WI38 (cell line): ENCODE data around the gene ATP13A2.

ENCODE experiments used
- H3K4me3 ChIP-seq: 2 replicates; pipeline ENCODE4 v1.5.1; 2011; ENCODE audit warnings: low read depth, mild to moderate bottlenecking, control low read depth, low read length
- TF ChIP-seq, protein P1 (sequence below): IDR thresholded peaks from 2 replicates; pipeline ENCODE4 v1.5.1; 2012; ENCODE audit warnings: low read depth, mild to moderate bottlenecking, control low read depth, low read length

Gene ATP13A2

DNA sequence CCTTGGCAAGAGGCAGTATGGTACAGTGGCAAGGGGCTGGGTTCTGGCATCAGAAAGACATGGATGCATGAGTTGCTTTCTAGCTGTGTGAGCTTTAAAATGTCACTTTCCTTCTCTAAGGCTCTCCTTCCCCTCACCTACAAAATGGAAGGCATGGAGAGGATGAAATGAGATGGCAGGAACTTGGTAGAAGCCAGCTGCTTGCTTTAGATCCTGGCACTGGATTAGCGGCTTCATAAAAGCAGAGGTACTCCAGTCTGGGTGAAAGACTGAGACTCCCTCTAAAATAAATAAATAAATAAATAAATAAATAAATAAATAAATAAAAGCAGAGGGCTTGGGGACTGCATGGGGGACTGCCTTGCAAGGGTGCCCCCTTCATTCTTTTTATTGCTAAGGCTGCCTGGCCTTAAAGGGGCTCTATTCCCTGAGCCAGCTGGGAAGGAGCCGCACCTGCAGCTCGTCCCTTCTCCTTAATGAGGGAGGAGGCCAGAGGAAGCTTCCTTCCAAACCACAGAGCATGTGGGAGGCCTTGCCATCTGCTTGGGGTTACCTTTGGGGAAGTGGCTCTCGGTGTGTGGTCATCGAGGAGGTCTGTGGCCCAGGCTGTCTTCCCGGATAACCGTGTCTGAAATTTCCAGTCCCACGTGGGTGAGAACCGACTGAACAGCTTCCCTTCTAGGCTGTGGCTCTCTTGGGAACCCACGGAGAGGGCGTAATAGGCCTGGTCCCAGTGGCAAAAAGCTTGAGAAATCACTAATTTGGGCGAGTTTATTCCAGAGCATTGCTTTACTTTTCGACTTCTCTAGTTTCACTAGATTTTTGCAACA lies 2.0 kb upstream of the ATP13A2 start:
- TF ChIP-seq, protein P1, sequence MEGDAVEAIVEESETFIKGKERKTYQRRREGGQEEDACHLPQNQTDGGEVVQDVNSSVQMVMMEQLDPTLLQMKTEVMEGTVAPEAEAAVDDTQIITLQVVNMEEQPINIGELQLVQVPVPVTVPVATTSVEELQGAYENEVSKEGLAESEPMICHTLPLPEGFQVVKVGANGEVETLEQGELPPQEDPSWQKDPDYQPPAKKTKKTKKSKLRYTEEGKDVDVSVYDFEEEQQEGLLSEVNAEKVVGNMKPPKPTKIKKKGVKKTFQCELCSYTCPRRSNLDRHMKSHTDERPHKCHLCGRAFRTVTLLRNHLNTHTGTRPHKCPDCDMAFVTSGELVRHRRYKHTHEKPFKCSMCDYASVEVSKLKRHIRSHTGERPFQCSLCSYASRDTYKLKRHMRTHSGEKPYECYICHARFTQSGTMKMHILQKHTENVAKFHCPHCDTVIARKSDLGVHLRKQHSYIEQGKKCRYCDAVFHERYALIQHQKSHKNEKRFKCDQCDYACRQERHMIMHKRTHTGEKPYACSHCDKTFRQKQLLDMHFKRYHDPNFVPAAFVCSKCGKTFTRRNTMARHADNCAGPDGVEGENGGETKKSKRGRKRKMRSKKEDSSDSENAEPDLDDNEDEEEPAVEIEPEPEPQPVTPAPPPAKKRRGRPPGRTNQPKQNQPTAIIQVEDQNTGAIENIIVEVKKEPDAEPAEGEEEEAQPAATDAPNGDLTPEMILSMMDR = no peak
- no peak overlapping the region for H3K4me3 ChIP-seq

DNA sequence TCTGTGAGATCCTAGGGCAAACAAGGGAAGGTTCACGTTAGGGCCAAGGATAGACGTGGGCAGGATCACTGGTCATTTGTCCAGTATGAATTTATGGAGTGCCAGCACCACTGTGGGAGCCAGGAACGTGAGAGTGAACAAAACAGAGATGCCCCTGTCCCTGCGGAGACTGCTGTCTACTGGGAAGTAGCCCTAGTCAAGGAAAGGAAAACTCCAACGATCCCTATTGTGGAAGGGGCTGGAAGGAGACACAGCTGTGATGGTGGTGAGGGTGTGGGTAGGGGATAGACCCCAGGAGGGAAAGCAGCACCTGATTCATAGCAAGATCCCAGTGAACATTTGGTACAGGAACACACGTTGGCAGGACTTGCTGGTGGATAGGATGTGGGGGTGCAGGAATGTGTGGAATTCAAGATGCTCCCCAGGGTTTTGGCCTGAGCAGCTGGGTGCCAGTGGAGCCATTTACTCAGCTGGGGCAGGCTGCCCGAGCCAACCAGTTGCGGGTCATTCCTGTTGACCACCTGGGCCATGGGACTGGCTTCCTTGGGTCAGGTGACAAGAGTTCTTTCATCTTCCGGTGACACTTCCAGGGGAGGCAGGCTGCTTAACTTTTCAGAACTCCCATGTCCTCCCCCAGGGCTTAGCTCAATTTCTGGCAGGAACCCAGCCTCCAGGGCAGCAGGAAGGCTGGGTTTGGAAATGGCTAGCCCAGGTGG lies 1.2 kb upstream of the ATP13A2 start:
- TF ChIP-seq, protein P1 = no peak
- H3K4me3 ChIP-seq = no peak overlapping the region

DNA sequence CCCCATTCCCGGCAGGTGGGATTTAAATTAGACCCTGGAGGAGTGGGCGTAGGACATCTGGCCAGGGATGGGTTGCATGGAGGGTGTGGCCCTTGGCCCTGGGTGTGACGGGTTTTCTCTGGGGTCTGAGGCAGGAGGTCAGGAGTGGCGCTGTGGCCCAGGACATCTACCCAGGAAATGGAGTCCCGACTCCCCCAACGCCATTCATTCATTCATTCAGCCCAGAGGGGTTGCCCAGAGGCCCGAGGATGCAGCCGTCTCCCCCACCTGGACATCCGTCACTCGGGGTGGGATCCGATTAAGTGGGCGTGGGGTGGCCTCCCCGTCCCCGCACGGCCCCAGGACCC lies 663 bp downstream of the ATP13A2 start:
- TF ChIP-seq, protein P1 = no peak
- peak overlapping the region; percentile 73 for H3K4me3 ChIP-seq

DNA sequence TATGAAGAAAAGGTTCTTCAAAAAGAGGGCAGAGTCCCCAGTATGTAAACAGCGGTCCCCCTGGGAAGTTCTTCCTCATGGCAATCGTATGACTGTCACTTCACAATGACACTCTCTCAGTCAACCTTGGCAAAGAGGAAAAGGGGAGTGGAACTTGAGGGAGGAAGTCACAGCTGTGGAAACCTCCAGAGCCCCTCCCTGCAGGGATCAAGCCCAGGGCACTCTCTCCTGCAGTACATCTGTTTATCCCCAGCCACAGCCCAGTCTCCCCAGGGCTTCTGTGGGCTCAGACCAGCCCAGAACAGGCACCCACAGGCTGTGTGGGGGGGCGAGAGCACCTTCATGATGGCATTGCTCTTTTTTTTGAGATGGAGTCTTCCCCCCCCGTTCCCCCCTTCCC lies 2.0 kb downstream of the ATP13A2 start:
- no peak overlapping the region for H3K4me3 ChIP-seq
- TF ChIP-seq, protein P1 = no peak

DNA sequence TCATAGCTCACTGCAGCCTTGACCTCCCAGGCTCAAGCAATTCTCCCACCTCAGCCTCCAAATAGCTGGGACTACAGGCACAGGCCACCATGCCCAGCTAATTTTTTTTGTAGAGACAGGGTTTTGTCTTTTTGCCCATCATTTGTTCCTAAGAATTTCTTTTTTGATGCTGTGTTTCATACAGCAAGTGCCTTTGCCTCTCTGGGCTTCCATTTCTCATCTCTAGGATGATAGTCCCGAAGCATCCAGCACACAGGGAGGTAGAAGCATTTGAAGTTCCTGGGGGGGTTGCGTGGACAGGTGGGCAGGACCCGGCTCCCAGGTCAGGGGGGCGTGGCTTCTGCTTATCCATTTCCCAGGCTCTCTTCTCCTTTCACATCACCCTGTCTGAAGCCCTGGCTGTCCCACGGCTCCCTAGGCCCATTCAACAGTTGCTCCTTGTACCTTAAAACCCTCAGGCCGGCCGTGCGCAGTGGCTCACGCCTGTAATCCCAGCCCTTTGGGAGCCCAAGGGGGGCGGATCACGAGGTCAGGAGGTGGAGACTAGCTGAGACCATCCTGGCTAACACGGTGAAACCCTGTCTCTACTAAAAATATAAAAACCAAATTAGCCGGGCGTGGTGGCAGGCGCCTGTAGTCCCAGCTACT lies 3.4 kb downstream of the ATP13A2 start:
- no peak overlapping the region for H3K4me3 ChIP-seq
- TF ChIP-seq, protein P1 = no peak

DNA sequence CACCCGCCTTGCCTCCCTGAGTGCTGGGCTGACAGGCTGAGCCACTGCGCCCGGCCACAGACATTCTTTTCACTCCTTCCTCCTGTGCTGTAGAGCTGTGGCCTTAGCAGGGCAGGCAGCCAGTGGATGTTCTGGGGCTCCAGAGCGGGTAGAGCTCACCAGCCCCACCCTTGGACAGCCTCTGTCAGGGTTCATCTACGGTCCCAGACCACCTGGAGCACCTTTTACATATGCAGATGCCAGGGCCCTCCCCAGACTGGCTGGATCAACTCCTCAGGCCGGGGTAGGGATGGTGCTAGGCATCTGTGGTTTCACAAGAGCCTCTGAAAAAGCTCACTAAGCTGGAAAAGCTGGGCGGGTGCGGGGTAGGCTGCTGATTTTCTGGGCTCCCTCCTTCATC lies 4.6 kb downstream of the ATP13A2 start:
- no peak overlapping the region for H3K4me3 ChIP-seq
- TF ChIP-seq, protein P1 = no peak

DNA sequence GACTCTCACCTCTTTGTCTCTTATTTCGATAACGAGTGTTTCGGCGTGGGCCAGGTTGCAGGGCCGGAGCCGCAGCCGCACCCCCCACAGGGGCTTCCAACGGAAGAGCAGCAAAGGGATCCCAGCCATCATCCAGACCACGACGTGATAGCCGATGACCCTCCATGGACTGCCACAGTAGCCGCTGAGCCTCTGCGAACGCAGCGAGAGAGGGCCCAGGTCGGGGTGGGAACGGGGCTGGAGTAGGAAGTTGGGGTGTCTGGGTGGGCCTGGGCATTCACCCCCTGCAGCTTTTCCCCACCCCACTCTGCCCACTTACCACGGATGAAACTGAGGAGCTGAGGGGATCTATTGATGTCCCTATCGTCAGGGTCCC lies 6.4 kb downstream of the ATP13A2 start:
- TF ChIP-seq, protein P1 = no peak
- no peak overlapping the region for H3K4me3 ChIP-seq
